Left renal cortex interstitium (tissue), 4 donors: ENCODE measurements around the gene MGAT2. TPM values are rescaled to one million over a fixed set of nuclear protein-coding genes. Genes with fewer than 3 reads are reported as not detected.
"Not testable (repeated sequence)": the region's sequence is repeated elsewhere in the genome, so short reads cannot be mapped to it uniquely, and the experiment has no call there.

Source experiments
- DNase-seq, 4 donors: peaks; one replicate each; pipeline ENCODE4 v3.0.0-alpha.2; 2013; ENCODE audit warnings: low read depth in 4 of 4, low spot score in 2 of 4, missing footprints in 1 of 4
- polyA plus RNA-seq, 4 donors: library from polyadenylated mRNA; unstranded; fragments of 120-200 nt; gene quantifications; one replicate each; pipeline ENCODE4 v1.2.1, GENCODE V29; 2013; ENCODE audit not compliant: insufficient read length in 4 of 4

Gene MGAT2
- polyA plus RNA-seq, result 10 to 100 TPM; 10.6 to 25.2 (median 20.3) TPM

- DNase-seq, result peak; percentile 89 to 97 (median 96)
Measured at GRCh38 chr14:49620182-49621113, at the start of gene MGAT2, which contains the start of gene RPL36AL. Gene MGAT2, plus strand, starts transcription at chr14:49620799. Its CDS starts 470 bp downstream, at chr14:49621269. Gene RPL36AL, minus strand, starts transcription at chr14:49620626. Its CDS starts 1,522 bp downstream, at chr14:49619104.

GRCh38 chr14:49574038-49574437 is 46.6 kb upstream of the MGAT2 start:
- DNase-seq, result no peak

GRCh38 chr14:49578141-49578540 is 42.5 kb upstream of the MGAT2 start:
- DNase-seq, result no peak

GRCh38 chr14:49579841-49580240 is 40.8 kb upstream of the MGAT2 start:
- DNase-seq, result no peak

- DNase-seq, result no peak
Measured at GRCh38 chr14:49581209-49582112, 39.1 kb upstream of the MGAT2 start.

GRCh38 chr14:49582113-49582977 is 38.3 kb upstream of the MGAT2 start:
- DNase-seq, result no peak

GRCh38 chr14:49583629-49584028 is 37.0 kb upstream of the MGAT2 start:
- no peak for DNase-seq

- no peak for DNase-seq
Measured at GRCh38 chr14:49584058-49584457, 36.5 kb upstream of the MGAT2 start.

- not testable (repeated sequence) for DNase-seq
Measured at GRCh38 chr14:49584981-49585640, 35.5 kb upstream of the MGAT2 start.

- peak; percentile 99 to 100 (median 99) for DNase-seq
Measured at GRCh38 chr14:49585803-49586672, 34.6 kb upstream of the MGAT2 start, which contains the start of gene RPS29. Gene RPS29, minus strand, starts transcription at chr14:49586380. Its CDS starts 34 bp downstream, at chr14:49586346.

- peak; percentile 42 to 72 (median 59) for DNase-seq
Measured at GRCh38 chr14:49586673-49587460, 33.7 kb upstream of the MGAT2 start.

- DNase-seq, result no peak
Measured at GRCh38 chr14:49589387-49589786, 31.2 kb upstream of the MGAT2 start.

- DNase-seq, result no peak
Measured at GRCh38 chr14:49593016-49593415, 27.6 kb upstream of the MGAT2 start.

- no peak for DNase-seq
Measured at GRCh38 chr14:49594347-49595091, 26.1 kb upstream of the MGAT2 start.

GRCh38 chr14:49598189-49598484 is 22.5 kb upstream of the MGAT2 start:
- DNase-seq, result no peak

- peak; percentile 79 to 91 (median 80) for DNase-seq
Measured at GRCh38 chr14:49598485-49599300, 21.9 kb upstream of the MGAT2 start, which contains the start of gene LRR1. Gene LRR1, plus strand, starts transcription at chr14:49598940. Its CDS starts 81 bp downstream, at chr14:49599021.
